GM12878 (cell line): Measurements from ENCODE around the gene UNG. TPM values are rescaled to one million over a fixed set of nuclear protein-coding genes. Genes with fewer than 3 reads are reported as not detected.

Experiments
- ATAC-seq: fragments of 200-7000 bp; cut with Tn5 transposase; 3 replicates; pipeline ENCODE4 v1.9.1; 2020; ENCODE audit warnings: mild to moderate bottlenecking, moderate library complexity
- BruUV-seq: library from RNA; stranded (reverse); fragments of 400-500 nt; replicated peaks from 2 replicates; lab custom pipeline; 2021; lab: Mats Ljungman, UMichigan
- CTCF ChIA-PET: fragments of 300-600 bp; sonication (Branson Sonifier 250); formaldehyde crosslinking; extraction: SDS; loops from one replicate; lab custom pipeline; 2021; ENCODE audit warnings: inconsistent platforms; lab: Yijun Ruan, JAX
- POLR2A ChIA-PET: fragments of 350-600 bp; formaldehyde crosslinking; extraction: SDS; loops from one replicate; lab custom pipeline; 2021; ENCODE audit warnings: inconsistent platforms; lab: Charles Lee
- RAD21 ChIA-PET: fragments of 300-600 bp; sonication (Branson Sonifier 250); formaldehyde crosslinking; loops from one replicate; lab custom pipeline; 2023; ENCODE audit warnings: antibody characterized with exemption; ENCODE audit not compliant: unreplicated experiment; lab: Charles Lee
- SMC1A ChIA-PET: fragments of 300-600 bp; sonication (Branson Sonifier 250); formaldehyde crosslinking; loops from one replicate; lab custom pipeline; 2023; ENCODE audit not compliant: unreplicated experiment, uncharacterized antibody; lab: Charles Lee
- DNase-seq: peaks from one replicate; pipeline ENCODE4 v3.0.0-alpha.2; 2011; ENCODE audit warnings: low read depth, low spot score
- FAIRE-seq: peaks from 3 replicates; lab custom pipeline; 2011; peaks lifted over from hg19 to GRCh38; lab: Jason Lieb, UNC
- H2AFZ ChIP-seq: 2 replicates; pipeline ENCODE4 v1.6.0; 2011; ENCODE audit warnings: low read depth, low read length, control low read depth; ENCODE audit not compliant: control insufficient read depth
- H3K27ac ChIP-seq: 2 replicates; pipeline ENCODE4 v1.5.1; 2011; ENCODE audit warnings: control low read depth; ENCODE audit not compliant: control insufficient read depth, insufficient read depth
- H3K27me3 ChIP-seq, 2 experiments: replicated peaks in 1 of 2; 2 replicates each; pipeline versions ENCODE4 v1.6.0 to v1.6.1; 2011; ENCODE audit warnings: low read length in 1 of 2; ENCODE audit not compliant: control insufficient read depth in 2 of 2, insufficient read depth in 2 of 2
- H3K36me3 ChIP-seq, 2 experiments: 2 replicates each; pipeline ENCODE4 v1.5.1; 2011; ENCODE audit warnings: low read length in 1 of 2; ENCODE audit not compliant: control insufficient read depth in 2 of 2, insufficient read depth in 2 of 2
- H3K4me1 ChIP-seq: 2 replicates; pipeline ENCODE4 v1.6.1; 2011; ENCODE audit warnings: mild to moderate bottlenecking, low read length, moderate library complexity, mixed read lengths; ENCODE audit not compliant: control insufficient read depth, insufficient read depth
- H3K4me2 ChIP-seq: 2 replicates; pipeline ENCODE4 v1.6.0; 2011; ENCODE audit warnings: control low read depth; ENCODE audit not compliant: control insufficient read depth, insufficient read depth
- H3K4me3 ChIP-seq: fragments of 200-600 bp; sonication (generic); 2 replicates; pipeline ENCODE4 v1.5.1; 2016
- H3K79me2 ChIP-seq: 2 replicates; pipeline ENCODE4 v1.6.0; 2011; ENCODE audit warnings: low read length; ENCODE audit not compliant: control insufficient read depth, insufficient read depth
- H3K9ac ChIP-seq: 2 replicates; pipeline ENCODE4 v1.8.0; 2011; ENCODE audit warnings: low read length, control low read depth, mixed read lengths; ENCODE audit not compliant: control insufficient read depth, insufficient read depth
- H3K9me3 ChIP-seq: replicated peaks from 3 replicates; pipeline ENCODE4 v1.5.1; 2011; ENCODE audit warnings: mild to moderate bottlenecking, low read length; ENCODE audit not compliant: control insufficient read depth, insufficient read depth
- H4K20me1 ChIP-seq: 2 replicates; pipeline ENCODE4 v1.6.0; 2011; ENCODE audit not compliant: control insufficient read depth, insufficient read depth
- BMI1 ChIP-seq: fragments of 450-650 bp; IDR thresholded peaks from 2 replicates; pipeline ENCODE4 v1.6.1; 2016; ENCODE audit warnings: mild to moderate bottlenecking, moderate library complexity, borderline replicate concordance
- CHD2 ChIP-seq: IDR thresholded peaks from 2 replicates; pipeline ENCODE4 v1.6.1; 2011; ENCODE audit warnings: low read depth, low read length, improper control_type of control experiment, borderline replicate concordance
- CREB1 ChIP-seq: IDR thresholded peaks from 2 replicates; pipeline ENCODE4 v1.6.1; 2012; ENCODE audit warnings: low read depth, mild to moderate bottlenecking, inconsistent platforms
- ETV6 ChIP-seq, 2 experiments: fragments of 450-650 bp in 1 of 2; IDR thresholded peaks in 1 of 2; conservative IDR thresholded peaks in 1 of 2; 2 replicates each; pipeline ENCODE4 v1.6.1; 2014; ENCODE audit warnings: antibody characterized with exemption in 1 of 2, borderline replicate concordance in 1 of 2, low read depth in 1 of 2, mild to moderate bottlenecking in 1 of 2, moderate library complexity in 1 of 2
- GATAD2B ChIP-seq: fragments of 450-650 bp; conservative IDR thresholded peaks from 2 replicates; pipeline ENCODE4 v1.6.1; 2017; ENCODE audit warnings: low read depth, mild to moderate bottlenecking, moderate library complexity
- IKZF2 ChIP-seq, 2 experiments: fragments of 450-650 bp; IDR thresholded peaks; 2 replicates each; pipeline ENCODE4 v1.6.1; 2017; ENCODE audit warnings: mild to moderate bottlenecking in 2 of 2, moderate library complexity in 2 of 2
- JUNB ChIP-seq: IDR thresholded peaks from 2 replicates; pipeline ENCODE4 v1.6.1; 2016; ENCODE audit warnings: antibody characterized with exemption, mild to moderate bottlenecking
- MXI1 ChIP-seq: fragments of 150-350 bp; IDR thresholded peaks from 2 replicates; pipeline ENCODE4 v1.6.1; 2011; ENCODE audit warnings: low read depth, mild to moderate bottlenecking, inconsistent platforms, low read length, improper control_type of control experiment
- NFIC ChIP-seq: IDR thresholded peaks from 2 replicates; pipeline ENCODE4 v1.6.1; 2012; ENCODE audit warnings: low read depth, mild to moderate bottlenecking, inconsistent platforms, low read length, moderate library complexity
- NFXL1 ChIP-seq: fragments of 450-650 bp; IDR thresholded peaks from 2 replicates; pipeline ENCODE4 v1.6.1; 2017; ENCODE audit warnings: antibody characterized with exemption, mild to moderate bottlenecking, borderline replicate concordance
- SRF ChIP-seq, 2 experiments: IDR thresholded peaks; 2 replicates each; pipeline ENCODE4 v1.6.1; 2011; ENCODE audit warnings: low read depth in 2 of 2, low read length in 2 of 2, mild to moderate bottlenecking in 1 of 2, moderate library complexity in 1 of 2
- SUZ12 ChIP-seq: fragments of 200-600 bp; sonication (generic); IDR thresholded peaks from one replicate; pipeline ENCODE4 v1.6.1; 2018; ENCODE audit warnings: antibody characterized with exemption, mild to moderate bottlenecking; ENCODE audit not compliant: unreplicated experiment
- TCF12 ChIP-seq: IDR thresholded peaks from 2 replicates; pipeline ENCODE4 v1.6.1; 2011; ENCODE audit warnings: low read depth, mild to moderate bottlenecking, low read length
- YY1 ChIP-seq: IDR thresholded peaks from 2 replicates; pipeline ENCODE4 v1.6.1; 2011; ENCODE audit warnings: low read depth, mild to moderate bottlenecking, low read length
- WGBS: methylation state at CpG from one replicate; pipeline ENCODE4 v1.1.6; 2016; ENCODE audit warnings: low lambda C conversion rate; ENCODE audit not compliant: insufficient replicate concordance, insufficient coverage; ENCODE audit errors: missing lambda C conversion rate; 5-methylcytosine and 5-hydroxymethylcytosine counted together
- in situ Hi-C: fragments of 300-500 bp; cut with MboI; formaldehyde crosslinking; loops from 9 replicates; pipeline ENCODE4 v1.14.3; 2018; ENCODE audit warnings: mixed read lengths
- intact Hi-C: fragments of 100-400 bp; cut with micrococcal nuclease; formaldehyde crosslinking; loops from one replicate; pipeline ENCODE4 v1.14.2; 2022; ENCODE audit not compliant: unreplicated experiment
- polyA plus RNA-seq, 11 experiments: library from polyadenylated mRNA; depleted of rRNA in 4 of 11; unstranded in 6 of 11; stranded (reverse) in 5 of 11; fragments of >200 nt; fragmentation: Nextera tagmentation in 4 of 11; fragmentation: Illumina TruSeq in 1 of 11; extraction: Ambion mirVana in 4 of 11; extraction: Trizol in 1 of 11; gene quantifications; 1 replicate in 1 of 11; 2 replicates in 10 of 11; pipeline versions ENCODE4 v1.2.1 to v1.2.3, GENCODE V29; 2011 to 2016; ENCODE audit warnings: inconsistent platforms in 2 of 11, missing spikeins in 2 of 11, low read depth in 1 of 11
- total RNA-seq, 4 experiments: library from RNA; depleted of rRNA in 3 of 4; stranded (reverse); fragments of >200 nt in 3 of 4; fragmentation: Illumina TruSeq in 1 of 4; extraction: Trizol in 1 of 4; gene quantifications; 2 replicates each; pipeline versions ENCODE4 v1.2.1 to v1.2.3, GENCODE V29; 2013 to 2021
- TF ChIP-seq, protein P1 (sequence below): fragments of 450-650 bp; IDR thresholded peaks from 2 replicates; pipeline ENCODE4 v1.6.1; 2014; ENCODE audit warnings: mild to moderate bottlenecking
- TF ChIP-seq, protein P2 (sequence below): IDR thresholded peaks from 2 replicates; pipeline ENCODE4 v1.6.1; 2012; ENCODE audit warnings: low read length, inconsistent platforms

The UNG gene
- total and polyA plus RNA-seq, 10 of the 15 experiments (the other 5 are each of a cell fraction or from before 2014, with no cell fraction given): 9.5 to 81.9 (median 48.2) TPM

GRCh38 chr12:109052414-109053323 is 44.7 kb upstream of the UNG start, which contains the start of gene USP30:
Gene USP30 (plus strand): TSS chr12:109052576. CDS start chr12:109052679, 103 bp downstream.
- no peaks in the 10 kb centered on the region for H3K36me3 ChIP-seq
- ChIA-PET CTCF (interaction anchor here (4.0 kb wide), 1 partner anchor 40 kb away, joined by 33 read pairs; the partner anchor contains the start of gene ALKBH2), RAD21 (interaction anchor here (0.7 to 1.3 kb wide), 2 partner anchors 17 to 195 kb away, joined by 3 read pairs; partner anchors contain the start of gene SSH1), SMC1A (interaction anchor here (0.8 to 2.1 kb wide), 4 partner anchors 9 to 388 kb away, joined by 3 to 5 read pairs (median 3); no protein-coding TSS in a partner anchor), POLR2A (interaction anchor here (0.6 to 1.5 kb wide), 2 partner anchors 195 to 388 kb away, joined by 3 to 4 read pairs; partner anchors contain the start of gene SSH1)
- peaks cover 8% of the 10 kb centered on the region; the same call in 1 of the 2 replicates for H3K4me1 ChIP-seq
- peak within 1 kb of the TSS; percentile 94 for H3K4me2 ChIP-seq
- H2AFZ ChIP-seq: peak within 1 kb of the TSS; percentile 83
- H3K79me2 ChIP-seq: peaks cover 14% of the 10 kb centered on the region
- DNase-seq: peak; percentile 45
- H3K27me3 ChIP-seq: no peaks in the 10 kb centered on the region
- 2% methylated on average over 51 of the region's 61 CpGs for WGBS
- intact Hi-C loops: no loop called here
- H3K9me3 ChIP-seq: no peaks in the 10 kb centered on the region
- BruUV-seq: no TSS peak
- peak within 1 kb of the TSS; percentile 89 for H3K27ac ChIP-seq
- ATAC-seq: peak; percentile 84
- H4K20me1 ChIP-seq: no peaks in the 10 kb centered on the region
- peak; percentile 38 for FAIRE-seq
- peak within 1 kb of the TSS; percentile 72 for H3K9ac ChIP-seq
- peak within 1 kb of the TSS; percentile 83 for H3K4me3 ChIP-seq
- in situ Hi-C loops: no loop called here
- TF ChIP-seq, protein P1, sequence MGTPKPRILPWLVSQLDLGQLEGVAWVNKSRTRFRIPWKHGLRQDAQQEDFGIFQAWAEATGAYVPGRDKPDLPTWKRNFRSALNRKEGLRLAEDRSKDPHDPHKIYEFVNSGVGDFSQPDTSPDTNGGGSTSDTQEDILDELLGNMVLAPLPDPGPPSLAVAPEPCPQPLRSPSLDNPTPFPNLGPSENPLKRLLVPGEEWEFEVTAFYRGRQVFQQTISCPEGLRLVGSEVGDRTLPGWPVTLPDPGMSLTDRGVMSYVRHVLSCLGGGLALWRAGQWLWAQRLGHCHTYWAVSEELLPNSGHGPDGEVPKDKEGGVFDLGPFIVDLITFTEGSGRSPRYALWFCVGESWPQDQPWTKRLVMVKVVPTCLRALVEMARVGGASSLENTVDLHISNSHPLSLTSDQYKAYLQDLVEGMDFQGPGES: peak; percentile 68; the same call in 1 of the 2 replicates
- peak; percentile 87 for TF ChIP-seq MXI1
- TF ChIP-seq YY1: peak; percentile 89
- TF ChIP-seq NFXL1: no peak
- TF ChIP-seq CHD2: peak; percentile 66; the same call in 1 of the 2 replicates
- peak; percentile 24; the same call in 1 of the 2 replicates for TF ChIP-seq JUNB
- TF ChIP-seq, protein P2, sequence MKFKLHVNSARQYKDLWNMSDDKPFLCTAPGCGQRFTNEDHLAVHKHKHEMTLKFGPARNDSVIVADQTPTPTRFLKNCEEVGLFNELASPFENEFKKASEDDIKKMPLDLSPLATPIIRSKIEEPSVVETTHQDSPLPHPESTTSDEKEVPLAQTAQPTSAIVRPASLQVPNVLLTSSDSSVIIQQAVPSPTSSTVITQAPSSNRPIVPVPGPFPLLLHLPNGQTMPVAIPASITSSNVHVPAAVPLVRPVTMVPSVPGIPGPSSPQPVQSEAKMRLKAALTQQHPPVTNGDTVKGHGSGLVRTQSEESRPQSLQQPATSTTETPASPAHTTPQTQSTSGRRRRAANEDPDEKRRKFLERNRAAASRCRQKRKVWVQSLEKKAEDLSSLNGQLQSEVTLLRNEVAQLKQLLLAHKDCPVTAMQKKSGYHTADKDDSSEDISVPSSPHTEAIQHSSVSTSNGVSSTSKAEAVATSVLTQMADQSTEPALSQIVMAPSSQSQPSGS: no peak
- peak; percentile 89 for TF ChIP-seq GATAD2B
- no peak for TF ChIP-seq SUZ12
- TF ChIP-seq IKZF2 (IDR thresholded peaks at IDR 0.05): peak; percentile 21 to 69; a peak in 3 of 4 replicates
- TF ChIP-seq NFIC: no peak
- TF ChIP-seq BMI1: peak; percentile 95
- TF ChIP-seq TCF12: peak; percentile 72
- peak; percentile 75 for TF ChIP-seq CREB1
- peak in 1 of 2 experiments; percentile 67; a peak in 1 of 4 replicates for TF ChIP-seq ETV6 (conservative IDR thresholded peaks at IDR 0.05 in 1 of 2, IDR thresholded peaks at IDR 0.05 in 1 of 2; ENCODE audit: borderline replicate concordance in 1 of 2, low read depth in 1 of 2)
- peak; percentile 55 to 94; a peak in 3 of 4 replicates for TF ChIP-seq SRF (IDR thresholded peaks at IDR 0.05; ENCODE audit: low read depth in 2 of 2, low read length in 2 of 2)
